HS-27A (cell line): ENCODE data around the gene NBPF1.
"Not testable (repeated sequence)": the region's sequence is repeated elsewhere in the genome, so short reads cannot be mapped to it uniquely, and the experiment has no call there.

Experiments used
- DNase-seq: peaks from one replicate; pipeline ENCODE4 v3.0.0-alpha.2; 2012; ENCODE audit warnings: low read depth, missing footprints

The NBPF1 gene

GRCh38 chr1:16605532-16606505 lies 7.5 kb downstream of the NBPF1 start:
- no peak for DNase-seq

- no peak for DNase-seq
Observed at GRCh38 chr1:16605213-16605525, 8.2 kb downstream of the NBPF1 start.

GRCh38 chr1:16604514-16605212 lies 8.7 kb downstream of the NBPF1 start:
- not testable (repeated sequence) for DNase-seq

GRCh38 chr1:16603623-16604022 lies 9.7 kb downstream of the NBPF1 start:
- DNase-seq = not testable (repeated sequence)

- not testable (repeated sequence) for DNase-seq
Observed at GRCh38 chr1:16602336-16603011, 10.9 kb downstream of the NBPF1 start.

- not testable (repeated sequence) for DNase-seq
Observed at GRCh38 chr1:16600855-16601786, 12.2 kb downstream of the NBPF1 start.

- DNase-seq = not testable (repeated sequence)
Observed at GRCh38 chr1:16599326-16599725, 14.0 kb downstream of the NBPF1 start.

GRCh38 chr1:16595216-16595615 lies 18.1 kb downstream of the NBPF1 start:
- DNase-seq = not testable (repeated sequence)

GRCh38 chr1:16591845-16592244 lies 21.5 kb downstream of the NBPF1 start:
- DNase-seq = not testable (repeated sequence)

GRCh38 chr1:16588081-16588480 lies 25.3 kb downstream of the NBPF1 start:
- not testable (repeated sequence) for DNase-seq

GRCh38 chr1:16587639-16588038 lies 25.7 kb downstream of the NBPF1 start:
- DNase-seq = not testable (repeated sequence)

GRCh38 chr1:16565324-16565723 lies 48.0 kb downstream of the NBPF1 start:
- not testable (repeated sequence) for DNase-seq

- DNase-seq = not testable (repeated sequence)
Observed at GRCh38 chr1:16561035-16561434, 52.3 kb downstream of the NBPF1 start.

- DNase-seq = not testable (repeated sequence)
Observed at GRCh38 chr1:16560498-16560897, 52.9 kb downstream of the NBPF1 start.

GRCh38 chr1:16559688-16560087 lies 53.7 kb downstream of the NBPF1 start:
- DNase-seq = not testable (repeated sequence)

- not testable (repeated sequence) for DNase-seq
Observed at GRCh38 chr1:16557034-16557433, 56.3 kb downstream of the NBPF1 start.

GRCh38 chr1:16553244-16553643 lies 60.1 kb downstream of the NBPF1 start:
- not testable (repeated sequence) for DNase-seq

GRCh38 chr1:16550212-16550918 lies 63.0 kb downstream of the NBPF1 start:
- DNase-seq = not testable (repeated sequence)

- not testable (repeated sequence) for DNase-seq
Observed at GRCh38 chr1:16549545-16549944, 63.8 kb downstream of the NBPF1 start.

GRCh38 chr1:16547502-16548241 lies 65.7 kb downstream of the NBPF1 start:
- not testable (repeated sequence) for DNase-seq
